ENCODE measurements around the gene VPS4A. TPM values are rescaled to one million over a fixed set of nuclear protein-coding genes. Genes with fewer than 3 reads are reported as not detected.

VPS4A gene
- total and polyA plus RNA-seq, 2 of the 4 experiments (the other 2 are of a cell fraction): 23.3 to 25.2 TPM

- Histone ChIP-seq H2BK5ac (ENCODE audit: low read depth, low read length, poor library complexity, severe bottlenecking) (no peak overlapping the region), H2BK120ac (ENCODE audit: low read depth, low read length) (no peak overlapping the region), H3K9me1 (ENCODE audit: insufficient read depth, low read length) (peaks cover 9% of the 10 kb centered on the region; the same call in 1 of the 2 replicates), H2AK9ac (replicated peaks; ENCODE audit: low read depth, low read length, poor library complexity) (no peak overlapping the region), H3K9me3 (ENCODE audit: control insufficient read depth, insufficient read depth, low read length) (no peaks in the 10 kb centered on the region), H3K27ac (ENCODE audit: insufficient read depth, low read length) (no peak overlapping the region), H2BK15ac (ENCODE audit: low read depth, low read length) (no peak overlapping the region), H2AK5ac (ENCODE audit: low read depth, low read length) (no peak overlapping the region), H4K20me1 (ENCODE audit: insufficient read depth, low read length) (peaks cover 3% of the 10 kb centered on the region; the same call in 1 of the 2 replicates), H2BK20ac (ENCODE audit: low read depth, low read length) (no peak overlapping the region), H3K56ac (ENCODE audit: extremely low read depth, insufficient read depth, low read length) (no peak overlapping the region), H3K79me1 (ENCODE audit: low read depth in 1 of 2, low read length in 2 of 2) (peaks cover 9 to 25% of the 10 kb centered on the region in 2 experiments; a peak in 3 of 4 replicates), H4K91ac (ENCODE audit: insufficient read depth, low read depth, low read length) (no peak overlapping the region), H3K4me2 (ENCODE audit: low read depth, low read length) (no peak overlapping the region), H3K36me3 (ENCODE audit: control insufficient read depth, insufficient read depth, low read length) (peaks cover 23% of the 10 kb centered on the region), H4K5ac (ENCODE audit: low read depth, low read length) (no peak overlapping the region), H3K14ac (replicated peaks; ENCODE audit: low read depth, low read length) (no peak overlapping the region), H3K18ac (ENCODE audit: low read depth, low read length) (no peak overlapping the region), H3K9ac (ENCODE audit: low read depth, low read length) (no peak overlapping the region), H4K8ac (ENCODE audit: low read depth in 2 of 2, low read length in 2 of 2) (no peak overlapping the region), H3K23ac (ENCODE audit: low read depth, low read length) (no peak overlapping the region), H3K4me1 (ENCODE audit: control insufficient read depth, insufficient read depth, low read length) (no peaks in the 10 kb centered on the region), H3K4ac (ENCODE audit: low read depth, low read length) (no peak overlapping the region), H3K4me3 (ENCODE audit: insufficient read depth, low read depth, low read length) (no peak overlapping the region), H2AFZ (replicated peaks; ENCODE audit: low read length, poor library complexity) (no peak overlapping the region), H3K27me3 (ENCODE audit: control insufficient read depth, insufficient read depth, low read length) (no peaks in the 10 kb centered on the region)
- BruUV-seq (replicated peaks): TSS peak; percentile 2
- intact Hi-C loops (cut with micrococcal nuclease): no loop called here
- TF ChIP-seq CEBPB (IDR thresholded peaks at IDR 0.05; ENCODE audit: low read depth, low read length) (no peak), ELK1 (IDR thresholded peaks at IDR 0.05; ENCODE audit: borderline replicate concordance, low read depth, low read length) (no peak), POLR2A (IDR thresholded peaks at IDR 0.05; ENCODE audit: low read depth, low read length) (no peak), RAD21 (IDR thresholded peaks at IDR 0.05; ENCODE audit: low read length) (no peak), RCOR1 (IDR thresholded peaks at IDR 0.05; ENCODE audit: insufficient replicate concordance, low read length) (no peak), SMC3 (IDR thresholded peaks at IDR 0.05; ENCODE audit: low read depth, low read length) (no peak), NFE2L2 (IDR thresholded peaks at IDR 0.05; ENCODE audit: low read depth, low read length) (no peak), BHLHE40 (IDR thresholded peaks at IDR 0.05; ENCODE audit: low read depth, low read length) (no peak), RFX5 (IDR thresholded peaks at IDR 0.05; ENCODE audit: low read depth, low read length) (no peak), FOS (IDR thresholded peaks at IDR 0.05; ENCODE audit: low read depth, low read length) (no peak), CHD1 (IDR thresholded peaks at IDR 0.05; ENCODE audit: low read depth, low read length) (no peak), CTCF (conservative IDR thresholded peaks at IDR 0.05; ENCODE audit: low read depth, low read length) (no peak)
- no CpG with 5 or more reads among the region's 1 CpG for WGBS, 2 experiments (ENCODE audit: extremely low coverage in 2 of 2, insufficient read length in 1 of 2)
- CTCF ChIA-PET: interaction anchor here (0.7 kb wide), 1 partner anchor 117 kb away, joined by 3 read pairs; no protein-coding TSS in a partner anchor
- POLR2A ChIA-PET (ENCODE audit: unreplicated experiment): no interaction called here
- DNase-seq (no peak), ATAC-seq (ENCODE audit: low read depth) (no peak)
- in situ Hi-C loops (cut with MboI; ENCODE audit: low sequenced_read_pairs): no loop called here
- dilution Hi-C loops (cut with HindIII; ENCODE audit: low sequenced_read_pairs, unreplicated experiment): no loop called here
Measured at GRCh38 chr16:69306031-69306430, 5.1 kb upstream of the VPS4A start.

Data from IMR-90 (cell line).